MCF 10A (cell line): ENCODE results near the gene CHCHD4. TPM values are rescaled to one million over a fixed set of nuclear protein-coding genes. Genes with fewer than 3 reads are reported as not detected.

Experiments
- BruUV-seq: library from RNA; stranded (reverse); fragments of 400-500 nt; replicated peaks from 2 replicates; lab custom pipeline; 2021; lab: Mats Ljungman, UMichigan
- CTCF ChIA-PET: fragments of 300-600 bp; sonication (Branson Sonifier 250); formaldehyde crosslinking; extraction: SDS; loops from one replicate; lab custom pipeline; 2021; ENCODE audit warnings: antibody characterized with exemption, inconsistent platforms; lab: Yijun Ruan, JAX
- POLR2A ChIA-PET: fragments of 300-600, 350-650 bp; sonication (Branson Sonifier 250); formaldehyde crosslinking; extraction: SDS; loops from one replicate; lab custom pipeline; 2020; ENCODE audit warnings: antibody characterized with exemption, inconsistent platforms; lab: Yijun Ruan, JAX
- DNase-seq: peaks from one replicate; pipeline ENCODE4 v3.0.0-alpha.2; 2018; ENCODE audit not compliant: unreplicated experiment
- H3K27ac Mint-ChIP-seq: one replicate; pipeline ENCODE4 v1.8.0; 2022; ENCODE audit warnings: mild to moderate bottlenecking, low read depth, mixed read lengths; ENCODE audit not compliant: unreplicated experiment
- H3K27me3 Mint-ChIP-seq: one replicate; pipeline ENCODE4 v1.8.0; 2022; ENCODE audit warnings: mixed read lengths; ENCODE audit not compliant: insufficient read depth, unreplicated experiment
- H3K36me3 Mint-ChIP-seq: one replicate; pipeline ENCODE4 v1.8.0; 2022; ENCODE audit warnings: mild to moderate bottlenecking, moderate library complexity, mixed read lengths; ENCODE audit not compliant: insufficient read depth, unreplicated experiment
- H3K4me1 Mint-ChIP-seq: one replicate; pipeline ENCODE4 v1.8.0; 2022; ENCODE audit warnings: mixed read lengths; ENCODE audit not compliant: insufficient read depth, unreplicated experiment
- H3K4me3 Mint-ChIP-seq: one replicate; pipeline ENCODE4 v1.8.0; 2022; ENCODE audit warnings: mild to moderate bottlenecking, moderate library complexity, mixed read lengths; ENCODE audit not compliant: unreplicated experiment
- H3K9me3 Mint-ChIP-seq: one replicate; pipeline ENCODE4 v1.8.0; 2022; ENCODE audit warnings: mixed read lengths; ENCODE audit not compliant: unreplicated experiment
- CTCF ChIP-seq: fragments of 200-600 bp; IDR thresholded peaks from one replicate; pipeline ENCODE4 v1.8.0; 2022; ENCODE audit warnings: antibody characterized with exemption, mild to moderate bottlenecking; ENCODE audit not compliant: unreplicated experiment
- intact Hi-C: fragments of 100-400 bp; cut with micrococcal nuclease; formaldehyde crosslinking; loops from 2 replicates; pipeline ENCODE4 v1.14.1; 2022
- total RNA-seq: library from RNA; stranded (reverse); gene quantifications from 2 replicates; pipeline ENCODE4 v1.2.3, GENCODE V29; 2022

The CHCHD4 gene
- total RNA-seq, 1 experiment from 2014 or later = 35.0 TPM

GRCh38 chr3:14140668-14141067 is 16.0 kb upstream of the CHCHD4 start:
- H3K4me3 Mint-ChIP-seq = no peak overlapping the region
- intact Hi-C loops = loop anchor here (5.0 kb wide), 1 partner anchor 37 kb away; the partner anchor contains the start of genes LSM3 and XPC
- BruUV-seq = no TSS peak
- H3K27me3 Mint-ChIP-seq = no peaks in the 10 kb centered on the region
- peaks cover 69% of the 10 kb centered on the region for H3K36me3 Mint-ChIP-seq
- peaks cover 58% of the 10 kb centered on the region for H3K4me1 Mint-ChIP-seq
- DNase-seq = no peak
- TF ChIP-seq CTCF = no peak
- H3K9me3 Mint-ChIP-seq = no peaks in the 10 kb centered on the region
- H3K27ac Mint-ChIP-seq = no peak overlapping the region
- ChIA-PET POLR2A (interaction anchor here (6.8 to 11.5 kb wide), 2 partner anchors 16 to 36 kb away, joined by 97 to 294 read pairs; partner anchors contain the start of genes CHCHD4, LSM3, TMEM43 and XPC), CTCF (interaction anchor here (0.6 to 1.0 kb wide), 2 partner anchors 15 to 34 kb away, joined by 3 to 4 read pairs; no protein-coding TSS in a partner anchor)

GRCh38 chr3:14139771-14140170 is 15.1 kb upstream of the CHCHD4 start:
- Mint-ChIP-seq H3K27ac (no peak overlapping the region), H3K36me3 (peaks cover 78% of the 10 kb centered on the region), H3K4me3 (no peak overlapping the region), H3K4me1 (peaks cover 54% of the 10 kb centered on the region), H3K9me3 (no peaks in the 10 kb centered on the region), H3K27me3 (no peaks in the 10 kb centered on the region)
- intact Hi-C loops = loop anchor here (5.0 kb wide), 1 partner anchor 38 kb away; the partner anchor contains the start of genes LSM3 and XPC
- ChIA-PET POLR2A (interaction anchor here (11.5 kb wide), 1 partner anchor 15 kb away, joined by 294 read pairs; the partner anchor contains the start of genes CHCHD4 and TMEM43), CTCF (interaction anchor here (0.7 kb wide), 2 partner anchors 254 to 688 kb away, joined by 3 read pairs; no protein-coding TSS in a partner anchor)
- no peak for DNase-seq
- no TSS peak for BruUV-seq
- TF ChIP-seq CTCF = no peak

- no peak for TF ChIP-seq CTCF
- peaks cover 85% of the 10 kb centered on the region for H3K36me3 Mint-ChIP-seq
- no peak overlapping the region for H3K27ac Mint-ChIP-seq
- H3K9me3 Mint-ChIP-seq = no peaks in the 10 kb centered on the region
- no peak for DNase-seq
- intact Hi-C loops = no loop called here
- BruUV-seq = no TSS peak
- ChIA-PET POLR2A (interaction anchor here (0.6 to 11.5 kb wide), 2 partner anchors 14 to 1204 kb away, joined by 3 to 294 read pairs; partner anchors contain the start of genes CHCHD4 and TMEM43), CTCF (interaction anchor here (0.6 to 1.0 kb wide), 3 partner anchors 11 to 645 kb away, joined by 3 to 4 read pairs (median 3); no protein-coding TSS in a partner anchor)
- H3K4me1 Mint-ChIP-seq = peaks cover 51% of the 10 kb centered on the region
- H3K27me3 Mint-ChIP-seq = no peaks in the 10 kb centered on the region
- H3K4me3 Mint-ChIP-seq = no peak overlapping the region
Observed at GRCh38 chr3:14138878-14139655, 14.4 kb upstream of the CHCHD4 start.
